ENCODE data around the gene TRMT61A.
A peak's percentile ranks its signal among the peaks of the same experiment; 100 is the strongest.

Gene TRMT61A

GRCh38 chr14:103545915-103546651 is 17.1 kb downstream of the TRMT61A start:
- no peak for DNase-seq (ENCODE audit: low read depth in 3 of 3, low spot score in 1 of 3)

- peak; percentile 28 to 69 (median 63) for DNase-seq (ENCODE audit: low read depth in 3 of 3, low spot score in 1 of 3)
Measured at GRCh38 chr14:103546652-103547454, 17.9 kb downstream of the TRMT61A start.

- DNase-seq (ENCODE audit: low read depth in 3 of 3, low spot score in 1 of 3) = no peak
Measured at GRCh38 chr14:103547455-103547940, 18.5 kb downstream of the TRMT61A start.

- DNase-seq (ENCODE audit: low read depth in 3 of 3, low spot score in 1 of 3) = no peak
Measured at GRCh38 chr14:103547941-103548462, 19.0 kb downstream of the TRMT61A start.

- no peak for DNase-seq (ENCODE audit: low read depth in 3 of 3, low spot score in 1 of 3)
Measured at GRCh38 chr14:103548463-103549351, 19.7 kb downstream of the TRMT61A start.

- DNase-seq (ENCODE audit: low read depth in 3 of 3, low spot score in 1 of 3) = no peak
Measured at GRCh38 chr14:103549361-103550311, 20.6 kb downstream of the TRMT61A start.

- no peak for DNase-seq (ENCODE audit: low read depth in 3 of 3, low spot score in 1 of 3)
Measured at GRCh38 chr14:103550451-103551337, 21.7 kb downstream of the TRMT61A start.

- no peak for DNase-seq (ENCODE audit: low read depth in 3 of 3, low spot score in 1 of 3)
Measured at GRCh38 chr14:103551338-103551762, 22.4 kb downstream of the TRMT61A start.

GRCh38 chr14:103552011-103552845 is 23.2 kb downstream of the TRMT61A start:
- DNase-seq (ENCODE audit: low read depth in 3 of 3, low spot score in 1 of 3) = no peak

- DNase-seq (ENCODE audit: low read depth in 3 of 3, low spot score in 1 of 3) = no peak
Measured at GRCh38 chr14:103552846-103553210, 23.8 kb downstream of the TRMT61A start.

- no peak for DNase-seq (ENCODE audit: low read depth in 3 of 3, low spot score in 1 of 3)
Measured at GRCh38 chr14:103555559-103556337, 26.8 kb downstream of the TRMT61A start.

- DNase-seq (ENCODE audit: low read depth in 3 of 3, low spot score in 1 of 3) = no peak
Measured at GRCh38 chr14:103556946-103557758, 28.2 kb downstream of the TRMT61A start.

GRCh38 chr14:103558071-103558882 is 29.3 kb downstream of the TRMT61A start:
- DNase-seq (ENCODE audit: low read depth in 3 of 3, low spot score in 1 of 3) = no peak

- no peak for DNase-seq (ENCODE audit: low read depth in 3 of 3, low spot score in 1 of 3)
Measured at GRCh38 chr14:103559766-103560165, 30.8 kb downstream of the TRMT61A start.

GRCh38 chr14:103560691-103561090 is 31.7 kb downstream of the TRMT61A start:
- no peak for DNase-seq (ENCODE audit: low read depth in 3 of 3, low spot score in 1 of 3)
